NCI-H524 (cell line): ENCODE measurements around the gene DAB2IP.
"Not testable (repeated sequence)": the region's sequence is repeated elsewhere in the genome, so short reads cannot be mapped to it uniquely, and the experiment has no call there.

Experiments used
- DNase-seq, 2 experiments: peaks; one replicate each; lab custom pipeline; 2025; lab: John Stamatoyannopoulos, UW

DAB2IP gene

GRCh38 chr9:121776739-121777637, 125.6 kb downstream of the DAB2IP start:
- DNase-seq = no peak

- no peak for DNase-seq
Observed at GRCh38 chr9:121778252-121779225, 127.1 kb downstream of the DAB2IP start.

- no peak for DNase-seq
Observed at GRCh38 chr9:121779381-121780117, 128.1 kb downstream of the DAB2IP start.

- DNase-seq = no peak
Observed at GRCh38 chr9:121780177-121781040, 129.0 kb downstream of the DAB2IP start.

- DNase-seq = no peak
Observed at GRCh38 chr9:121781145-121781548, 129.7 kb downstream of the DAB2IP start.

GRCh38 chr9:121781701-121782464, 130.4 kb downstream of the DAB2IP start:
- DNase-seq = no peak

GRCh38 chr9:121782514-121783110, 131.2 kb downstream of the DAB2IP start:
- no peak for DNase-seq

- peak in 1 of 2 experiments; percentile 20 for DNase-seq
Observed at GRCh38 chr9:121783111-121783510, 131.7 kb downstream of the DAB2IP start.

GRCh38 chr9:121783521-121784507, 132.4 kb downstream of the DAB2IP start:
- DNase-seq = no peak

GRCh38 chr9:121784731-121785411, 133.4 kb downstream of the DAB2IP start:
- no peak for DNase-seq

- DNase-seq = no peak
Observed at GRCh38 chr9:121785673-121786542, 134.5 kb downstream of the DAB2IP start.

- no peak for DNase-seq
Observed at GRCh38 chr9:121786543-121786948, 135.1 kb downstream of the DAB2IP start.

GRCh38 chr9:121786998-121787422, 135.6 kb downstream of the DAB2IP start:
- DNase-seq = no peak

GRCh38 chr9:121788686-121789366, 137.4 kb downstream of the DAB2IP start:
- no peak for DNase-seq

GRCh38 chr9:121790841-121791240, 139.4 kb downstream of the DAB2IP start:
- no peak for DNase-seq

- DNase-seq = not testable (repeated sequence)
Observed at GRCh38 chr9:121792476-121792875, 141.0 kb downstream of the DAB2IP start.
